ENCODE results near the gene PTPRU.

DNA sequence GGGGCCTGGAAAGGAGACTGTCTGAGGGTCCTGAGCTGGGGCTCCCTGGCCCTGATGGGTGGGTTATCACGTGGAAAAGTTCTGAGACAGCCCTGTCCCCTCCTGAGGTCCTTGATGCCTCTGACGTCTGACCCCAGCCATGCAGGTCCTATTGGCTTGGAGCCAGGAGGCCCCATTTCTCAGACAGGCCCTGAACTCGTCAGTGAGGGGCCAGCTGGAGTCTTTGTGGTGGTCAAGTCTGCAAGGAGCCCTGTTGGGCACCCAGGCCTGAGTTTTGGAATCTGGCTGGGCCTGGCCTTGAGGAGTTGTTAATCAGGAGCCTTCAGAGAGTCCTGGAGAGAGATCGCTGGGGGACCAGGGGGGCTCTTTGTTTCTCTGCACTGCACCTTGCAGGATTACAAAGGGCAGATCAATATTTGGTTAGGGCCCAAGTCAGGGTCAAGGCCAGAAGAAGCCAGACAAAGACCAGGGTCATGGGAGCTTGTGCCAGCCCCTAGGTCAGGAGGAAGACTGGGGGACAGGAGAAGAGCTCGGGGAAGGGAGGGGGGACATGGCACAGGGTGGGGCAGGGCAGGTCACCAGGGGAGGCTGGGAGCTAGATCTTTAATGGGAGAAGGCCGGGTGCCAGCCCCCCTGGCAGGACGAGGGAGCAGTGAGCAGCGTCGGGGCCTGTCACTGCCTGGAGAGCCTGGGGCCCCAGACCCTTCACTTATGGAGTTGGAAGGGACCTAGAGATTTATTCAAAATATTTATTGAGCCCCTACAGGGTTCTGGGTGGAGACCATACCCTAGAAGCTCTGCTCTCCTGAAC is 83.2 kb downstream of the PTPRU start:
- TF ChIP-seq ZC3H10 (CRISPR knock-in tag; IDR thresholded peaks at IDR 0.05), result no peak
- TF ChIP-seq ZNF70 (CRISPR knock-in tag; IDR thresholded peaks at IDR 0.05), result no peak
- no peak for TF ChIP-seq ZFP30 (CRISPR knock-in tag; IDR thresholded peaks at IDR 0.05)
- TF ChIP-seq PPARA (CRISPR knock-in tag; IDR thresholded peaks at IDR 0.05; ENCODE audit: borderline replicate concordance), result no peak
- no peak for TF ChIP-seq ARNTL (CRISPR knock-in tag; IDR thresholded peaks at IDR 0.05; ENCODE audit: borderline replicate concordance, low read depth)
- TF ChIP-seq RARB (CRISPR knock-in tag; IDR thresholded peaks at IDR 0.05), result no peak
- no peak for TF ChIP-seq PATZ1 (CRISPR knock-in tag; IDR thresholded peaks at IDR 0.05; ENCODE audit: borderline replicate concordance)
- TF ChIP-seq POU6F1 (CRISPR knock-in tag; IDR thresholded peaks at IDR 0.05; ENCODE audit: borderline replicate concordance, low read depth), result no peak

All from SK-N-SH treated with all-trans-retinoic acid at 6 μM for 48 hours (cell line).